Endothelial cell of hepatic sinusoid (primary cell): Measurements from ENCODE around the gene TRPM1.

ENCODE experiments used
- in situ Hi-C: cut with HindIII; loops from 2 replicates; pipeline ENCODE4 v1.10.0; 2017; ENCODE audit warnings: low sequenced_read_pairs

TRPM1 gene

DNA sequence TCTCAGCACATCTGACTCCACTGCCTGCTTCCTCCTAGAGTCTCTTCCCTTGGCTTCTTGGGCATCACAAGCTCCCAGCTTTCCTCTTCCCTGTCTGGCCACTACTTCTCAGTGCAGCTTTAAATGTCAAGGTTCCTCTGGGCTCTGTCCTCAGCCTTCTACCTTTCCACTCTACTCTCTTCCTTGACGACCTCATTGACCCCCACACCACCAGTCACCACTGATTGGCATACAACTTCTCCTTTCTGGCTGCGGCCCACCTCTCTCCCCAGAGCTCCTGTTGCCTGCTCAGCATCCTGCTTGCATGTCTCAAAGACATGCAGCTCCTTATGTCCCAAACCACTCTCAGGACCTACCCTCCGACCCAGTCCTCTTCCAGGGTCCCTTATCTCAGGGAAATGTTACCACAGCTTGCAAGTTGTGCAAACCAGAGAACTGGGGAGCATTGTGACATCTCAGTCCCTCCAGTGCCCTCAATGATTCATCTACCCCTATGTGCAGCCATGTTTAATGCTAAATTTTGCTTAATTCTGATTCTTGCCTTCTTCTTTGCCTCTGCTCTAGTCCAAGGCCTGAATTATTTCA is 49.9 kb downstream of the TRPM1 start:
- in situ Hi-C loops: no loop called here

DNA sequence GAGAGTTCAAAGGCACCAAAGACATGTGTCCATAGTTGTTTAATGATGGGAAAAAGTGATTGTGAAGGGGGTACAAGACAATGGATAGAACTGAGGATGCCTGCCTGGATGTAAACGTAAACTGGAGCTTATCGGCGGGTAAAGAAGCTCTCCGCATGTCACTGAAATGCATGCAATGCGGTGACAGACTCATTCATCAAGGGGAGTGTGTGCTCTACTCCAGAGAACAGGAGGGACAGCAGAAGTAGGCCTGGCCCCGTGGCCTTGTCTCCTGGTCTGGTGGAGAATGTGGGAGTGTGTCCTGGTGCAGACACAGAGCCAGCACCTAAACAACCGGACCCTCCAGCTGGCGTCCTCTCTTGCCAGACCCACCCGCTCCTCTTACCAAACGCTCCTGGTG is 50.6 kb downstream of the TRPM1 start:
- in situ Hi-C loops: no loop called here

DNA sequence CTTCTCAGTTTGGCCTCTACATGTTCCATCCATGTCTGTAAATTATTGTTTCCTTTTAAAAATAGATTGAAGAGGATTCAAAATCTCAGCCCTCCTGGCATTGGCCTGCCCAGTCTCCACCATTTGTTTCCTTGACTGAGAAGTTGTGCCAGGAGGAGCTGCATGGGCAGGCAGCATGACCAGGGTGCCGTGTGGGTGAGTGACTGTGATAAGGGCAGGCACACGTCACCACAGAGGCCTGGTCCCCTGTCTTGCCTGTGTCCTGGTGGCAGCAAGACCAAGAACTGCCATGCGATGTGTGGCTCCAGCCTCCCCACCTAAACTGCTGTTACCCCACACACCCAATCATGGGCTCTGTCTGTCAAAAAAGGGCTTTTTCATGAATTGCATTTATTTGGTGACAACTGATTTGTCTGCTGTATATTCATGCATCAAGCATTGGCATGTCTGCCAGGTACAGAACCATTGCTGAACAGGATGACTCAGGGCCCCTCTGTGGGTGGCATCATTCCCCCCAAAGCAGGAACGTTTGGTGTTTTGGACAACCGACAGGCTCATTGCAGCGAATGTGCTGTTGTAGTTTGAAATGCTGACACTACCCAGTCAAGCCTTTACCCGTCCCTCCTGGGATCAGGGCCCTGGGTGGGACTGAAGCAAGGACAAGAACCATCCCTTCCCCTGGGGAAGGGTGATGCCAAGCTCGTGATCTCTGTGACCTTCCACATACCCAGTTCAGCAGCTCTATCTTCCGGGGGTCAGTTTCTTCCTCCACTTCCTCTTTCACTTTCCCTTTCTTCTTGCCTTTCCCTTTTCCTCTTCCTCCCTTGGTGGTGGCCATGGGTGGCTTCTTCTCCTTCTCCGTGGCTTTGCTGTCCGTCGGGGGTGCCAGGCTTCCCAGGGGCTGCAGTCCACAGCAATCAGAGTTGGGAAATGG is 51.6 kb downstream of the TRPM1 start:
- in situ Hi-C loops: no loop called here

DNA sequence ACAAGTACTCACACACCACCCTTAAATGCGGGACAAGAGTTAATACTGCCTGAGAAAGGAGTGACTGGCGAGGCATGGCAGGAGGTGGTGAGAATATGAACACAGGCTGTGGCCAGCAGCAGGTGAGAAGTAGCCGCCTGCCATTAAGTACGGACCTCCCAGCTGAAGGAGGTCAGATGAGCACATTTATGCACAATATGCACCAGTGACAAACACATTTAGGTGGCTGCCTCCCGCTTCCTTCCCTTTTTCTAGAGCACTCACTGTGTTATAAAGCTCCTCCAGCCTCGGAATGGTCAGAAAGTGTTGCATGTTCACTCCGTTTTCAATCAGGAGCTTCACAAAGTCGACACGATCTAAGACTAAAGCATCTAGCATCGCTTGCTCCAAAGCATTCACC is 52.4 kb downstream of the TRPM1 start:
- in situ Hi-C loops: no loop called here

DNA sequence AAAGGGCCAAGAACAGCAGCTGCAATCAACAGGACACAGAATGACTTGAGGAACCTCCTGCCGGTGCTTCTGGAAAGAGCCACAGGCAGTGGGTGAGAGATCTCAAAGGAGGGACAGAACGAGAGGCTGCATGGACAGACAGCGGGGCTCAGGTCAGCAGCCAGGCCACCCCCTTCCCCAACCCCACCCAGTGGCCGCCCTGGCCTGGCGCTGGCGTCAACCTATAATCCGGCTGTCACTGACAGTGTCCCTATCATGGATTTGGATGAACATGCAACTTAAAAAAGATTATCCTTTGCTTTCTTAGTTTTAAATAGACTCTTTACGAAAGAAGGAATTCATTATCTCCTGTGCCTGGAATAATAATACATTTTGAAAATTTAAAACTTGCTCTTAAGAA is 54.1 kb downstream of the TRPM1 start:
- in situ Hi-C loops: no loop called here

DNA sequence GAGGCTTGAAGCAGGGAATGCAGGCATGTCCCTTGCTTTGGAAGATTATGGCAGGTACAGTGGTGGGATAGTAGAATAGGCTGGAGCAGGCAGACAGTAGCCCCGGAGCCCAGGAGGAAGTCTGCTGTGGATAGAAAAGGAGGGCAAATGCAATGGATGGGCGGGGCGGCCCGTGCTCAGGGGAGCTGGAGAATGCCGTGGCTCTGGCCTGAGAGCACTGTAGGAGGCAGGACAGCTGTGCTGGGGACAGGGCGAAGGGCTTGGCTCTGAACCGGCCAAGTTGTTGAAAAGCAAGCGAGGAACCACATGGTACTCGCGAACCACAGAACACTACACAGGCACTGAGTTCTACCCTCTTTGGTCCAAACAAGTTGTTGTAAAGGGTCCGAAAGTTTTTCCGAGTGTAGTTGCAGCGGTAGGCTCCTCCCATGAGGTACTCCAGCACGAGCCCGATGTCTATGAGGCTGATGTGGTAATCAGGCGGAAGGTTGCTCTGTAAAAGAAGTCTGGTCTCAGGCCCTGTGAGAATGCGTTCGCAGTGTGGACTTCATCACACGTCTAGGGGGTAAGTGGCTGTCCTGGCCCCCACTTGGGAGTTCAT is 54.7 kb downstream of the TRPM1 start:
- in situ Hi-C loops: no loop called here

DNA sequence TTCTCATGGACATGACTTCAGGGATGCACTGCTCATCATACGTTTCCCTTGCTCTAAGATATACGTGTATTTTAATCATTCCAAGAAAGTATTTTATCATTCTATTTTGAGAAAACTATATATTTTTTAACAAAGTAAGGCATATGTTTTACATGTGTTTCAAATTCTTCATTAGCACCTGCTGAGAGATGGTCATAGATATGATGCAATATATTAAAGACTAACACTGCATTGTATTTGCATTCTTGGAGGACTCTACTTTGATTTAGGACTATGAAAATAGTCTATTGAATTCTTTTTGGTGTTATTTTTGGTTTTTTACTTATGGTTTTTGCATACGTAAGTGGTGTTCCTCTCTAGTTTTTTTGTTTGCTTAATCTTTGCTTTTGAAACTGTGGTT is 55.9 kb downstream of the TRPM1 start:
- in situ Hi-C loops: no loop called here

DNA sequence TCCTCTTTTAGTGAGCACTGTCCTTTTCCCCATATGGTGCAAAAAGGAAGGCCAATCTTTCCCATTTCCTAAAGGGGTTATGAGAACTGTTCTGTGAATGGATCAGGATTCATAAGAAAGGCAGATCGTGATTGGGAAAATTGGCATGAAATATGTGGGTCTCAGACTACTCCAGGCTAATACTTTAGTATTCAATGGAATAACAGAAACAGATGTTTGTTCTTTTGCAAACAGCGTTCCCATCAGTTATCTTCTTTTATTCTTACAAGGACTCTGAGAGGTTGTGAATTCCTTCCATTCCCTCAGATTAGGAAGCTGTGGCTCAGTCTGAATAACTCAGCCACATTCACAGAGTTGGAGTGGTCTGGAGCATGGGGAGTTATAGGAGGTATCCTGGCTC is 58.8 kb downstream of the TRPM1 start:
- in situ Hi-C loops: no loop called here

DNA sequence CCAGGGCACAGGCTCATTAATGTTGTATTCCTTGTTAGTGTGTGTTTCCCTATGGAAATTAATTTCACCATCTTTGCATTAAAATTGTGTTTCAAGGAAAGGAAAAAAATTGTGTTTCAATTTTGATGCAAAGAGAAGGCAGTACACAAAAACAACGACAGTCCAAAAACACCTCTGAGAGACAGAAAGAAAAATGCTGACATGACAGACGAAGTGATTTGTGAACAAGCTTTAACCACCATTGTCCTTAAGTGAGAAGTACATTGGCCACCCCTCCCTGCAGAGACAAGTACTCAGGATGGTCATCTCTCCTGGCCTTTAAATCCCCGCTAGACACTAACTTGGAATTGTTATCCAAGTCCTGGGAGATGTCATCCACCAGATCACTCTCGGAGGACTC is 59.9 kb downstream of the TRPM1 start:
- in situ Hi-C loops: no loop called here

DNA sequence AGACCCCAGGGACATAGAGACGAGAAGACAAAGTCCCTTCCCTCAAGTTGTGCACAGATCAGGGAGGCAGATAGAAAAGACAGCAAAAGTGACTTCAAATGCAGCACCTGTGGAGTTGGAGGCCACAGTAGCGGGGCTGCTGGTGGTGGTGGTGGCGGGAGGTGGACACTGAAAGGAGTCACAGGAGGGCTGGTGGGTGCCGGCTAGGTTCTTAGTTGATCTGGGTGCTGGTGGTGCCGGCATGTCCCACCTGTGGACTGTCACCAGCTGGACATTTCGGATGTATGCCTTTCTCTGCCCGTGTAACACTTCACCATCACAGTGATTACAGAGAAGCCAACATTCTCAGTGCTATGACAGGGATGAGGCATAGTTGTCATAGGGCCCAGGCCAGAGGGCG is 60.9 kb downstream of the TRPM1 start:
- in situ Hi-C loops: no loop called here

DNA sequence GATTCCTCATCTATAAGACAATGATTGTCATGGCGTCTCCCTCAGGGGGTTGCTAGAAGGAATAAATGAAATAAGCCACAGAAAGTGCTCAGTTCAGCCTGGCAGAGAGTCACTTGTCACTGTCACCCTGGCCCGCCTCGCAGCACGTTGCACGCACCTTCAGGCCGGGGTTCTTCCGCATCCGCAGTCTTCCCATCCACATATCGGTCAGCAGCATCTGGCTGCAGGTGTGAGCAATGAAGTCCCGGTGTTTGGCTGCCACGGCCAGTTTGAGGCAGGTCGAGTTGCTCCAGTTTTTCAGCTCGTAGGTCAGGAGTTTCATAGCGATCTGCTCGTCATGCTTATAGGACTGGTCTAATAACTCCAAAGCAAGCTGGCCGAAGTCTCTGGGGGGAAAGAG is 61.6 kb downstream of the TRPM1 start:
- in situ Hi-C loops: no loop called here

DNA sequence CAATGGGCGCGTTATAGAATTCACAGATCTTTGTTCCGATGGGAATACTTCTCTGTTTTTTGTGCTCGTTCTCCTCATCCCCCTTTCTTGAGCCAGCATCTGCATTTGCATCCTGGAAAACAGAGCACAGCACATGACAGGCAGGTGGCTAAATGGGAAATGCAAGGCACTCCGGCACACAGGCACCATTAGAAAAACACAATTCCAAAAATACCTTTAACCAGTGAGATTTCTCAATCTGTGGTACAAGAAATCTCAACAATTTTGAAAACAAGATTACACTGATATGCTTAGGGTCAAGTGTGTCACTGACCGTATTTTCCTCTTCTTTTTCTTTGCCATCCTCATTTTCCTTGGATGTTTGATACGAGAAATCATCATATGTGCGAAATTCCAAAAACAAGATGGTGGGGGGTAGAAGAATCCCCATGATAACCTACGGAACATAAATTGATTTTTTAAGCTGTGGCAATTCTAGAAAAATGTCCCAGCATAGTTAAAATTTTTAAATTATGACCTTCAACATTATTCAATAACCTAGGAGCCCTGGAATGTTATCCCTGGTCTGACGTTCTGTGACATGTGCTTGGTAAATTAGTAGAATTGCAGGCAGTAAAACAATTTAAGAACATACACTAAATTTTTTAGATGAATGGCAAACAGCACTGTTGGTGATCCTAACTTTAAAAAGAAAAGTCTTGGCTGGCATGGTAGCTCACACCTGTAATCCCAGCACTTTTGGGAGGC is 63.6 kb downstream of the TRPM1 start:
- in situ Hi-C loops: no loop called here

DNA sequence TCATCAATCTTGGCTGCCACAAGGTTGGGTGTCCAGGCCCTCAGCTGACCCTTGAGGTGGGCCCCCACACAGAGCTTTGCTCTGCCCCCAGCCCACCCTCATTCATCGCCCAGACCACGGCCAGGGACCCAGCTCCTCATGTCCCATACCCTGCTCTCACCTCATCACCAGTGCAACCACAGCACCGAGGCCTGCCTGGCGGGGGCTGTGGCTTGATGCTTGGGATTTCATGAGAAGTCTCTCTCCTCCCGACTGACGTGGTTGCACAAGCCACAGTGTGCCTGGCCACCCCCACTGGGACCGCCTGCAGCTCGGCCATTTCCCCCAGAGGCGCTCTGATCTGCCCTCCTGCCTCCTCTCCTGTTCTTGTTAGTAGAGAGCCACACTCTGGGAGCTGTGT is 64.7 kb downstream of the TRPM1 start:
- in situ Hi-C loops: no loop called here

DNA sequence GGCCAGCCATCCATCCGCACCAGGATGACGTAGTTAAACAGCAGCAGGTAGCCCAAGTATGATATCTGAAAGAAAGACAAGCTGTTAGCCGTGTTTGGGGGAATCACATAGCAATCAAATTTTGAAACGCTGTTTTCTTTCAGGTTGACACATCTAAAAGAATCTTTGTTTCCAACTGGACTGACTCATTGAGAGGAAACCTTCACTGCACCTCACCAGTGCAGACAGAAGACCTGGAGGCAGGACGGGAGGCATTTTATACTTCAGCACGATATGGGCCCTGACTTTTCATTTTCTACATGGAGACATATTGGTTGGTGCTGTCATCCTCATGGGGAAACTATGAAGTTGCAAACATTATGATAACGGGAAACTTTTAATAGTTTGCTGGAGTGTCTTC is 65.9 kb downstream of the TRPM1 start:
- in situ Hi-C loops: no loop called here

DNA sequence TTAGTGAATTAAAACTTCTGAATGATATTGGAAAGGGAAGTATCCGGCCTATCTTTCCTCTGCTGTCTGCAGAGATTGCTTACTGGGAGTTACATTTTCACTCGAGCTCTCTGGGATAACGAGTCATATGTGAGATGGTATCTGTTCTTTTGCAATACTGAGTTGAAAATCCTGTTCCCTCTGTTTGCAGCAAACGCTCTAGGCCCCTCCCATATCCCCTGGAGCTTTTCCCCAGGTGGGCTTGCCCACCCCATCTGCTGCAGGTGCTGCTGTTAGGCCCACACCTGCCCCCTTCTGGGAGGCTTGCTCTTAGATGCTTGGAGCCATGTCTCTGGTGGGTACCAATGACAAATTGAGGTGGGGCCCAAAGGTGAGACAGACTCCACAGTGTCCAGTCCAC is 67.4 kb downstream of the TRPM1 start:
- in situ Hi-C loops: no loop called here

DNA sequence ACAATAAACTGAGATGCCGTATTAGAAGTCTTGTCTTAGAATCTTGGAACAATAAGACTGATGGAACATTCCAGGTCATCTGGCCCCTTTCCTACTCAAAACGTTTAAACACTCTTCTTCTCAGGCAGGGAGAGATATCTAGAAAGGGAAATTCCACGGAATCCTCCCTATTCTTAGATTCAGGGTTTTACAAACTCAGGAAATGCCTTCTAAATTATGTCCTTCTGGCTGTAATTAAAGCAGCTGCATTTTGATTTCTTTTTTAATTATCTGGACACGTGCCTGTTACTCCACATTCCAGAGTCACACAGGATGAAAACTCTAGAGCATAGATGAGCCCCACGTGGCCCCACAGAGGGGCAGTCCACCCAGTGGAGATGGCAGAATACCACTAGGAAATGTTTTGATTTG is 68.6 kb downstream of the TRPM1 start:
- in situ Hi-C loops: no loop called here

DNA sequence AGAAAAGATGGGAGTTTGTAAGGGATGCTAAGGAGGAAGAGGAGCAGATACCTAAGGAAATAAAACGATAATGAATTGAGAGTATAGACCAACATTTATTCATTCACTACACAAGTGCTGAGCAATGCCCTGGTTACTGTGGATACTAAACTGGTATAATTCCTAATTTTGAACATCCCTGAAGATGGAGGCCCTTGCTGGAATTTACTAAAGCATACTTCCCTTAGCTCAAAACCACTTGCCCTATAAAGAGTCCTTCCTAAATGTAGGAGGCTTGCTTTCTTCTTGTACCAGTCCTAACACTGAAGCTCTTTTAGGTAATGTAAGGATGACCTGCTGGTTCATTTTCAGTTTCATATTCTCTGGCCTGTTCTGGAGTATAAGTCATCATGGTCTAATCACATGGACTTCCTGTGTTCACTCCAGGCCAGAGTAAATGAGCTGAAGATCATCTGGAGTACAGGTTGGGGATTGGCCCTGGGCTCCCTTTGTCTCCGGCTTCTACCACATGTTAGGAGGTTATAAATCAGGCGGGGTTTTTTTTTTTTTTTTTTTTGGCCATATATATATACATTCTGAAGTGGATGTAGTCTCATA is 70.0 kb downstream of the TRPM1 start:
- in situ Hi-C loops: no loop called here

DNA sequence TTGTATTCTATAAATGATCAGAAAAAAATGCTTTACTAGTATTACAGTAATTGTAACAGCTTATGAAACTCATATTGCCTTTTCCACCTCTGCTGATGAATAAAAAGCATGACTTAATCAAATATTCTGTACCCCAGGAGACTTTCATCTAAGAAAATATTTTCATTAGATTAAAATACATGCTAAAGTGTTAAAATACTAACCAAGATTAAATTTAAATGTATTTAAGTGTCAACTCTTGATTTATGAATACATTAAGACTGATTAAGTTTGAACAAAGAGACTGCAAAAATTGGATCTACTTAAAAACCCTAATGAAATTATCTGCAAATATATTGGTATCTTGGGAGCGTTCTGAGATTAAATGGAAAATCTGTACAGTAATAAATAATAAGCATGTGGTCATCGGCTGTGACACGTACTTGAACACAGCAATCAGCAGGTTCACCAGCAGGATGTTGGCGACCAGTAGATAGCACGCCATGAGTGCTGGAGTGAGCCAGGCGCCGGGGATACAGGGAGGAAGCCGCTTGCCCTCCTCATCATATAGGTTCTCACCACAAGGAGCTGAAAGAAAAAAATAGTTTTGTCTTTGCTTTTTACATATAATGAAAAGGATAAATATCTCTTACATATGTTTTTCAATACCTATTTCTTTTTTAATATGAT is 73.5 kb downstream of the TRPM1 start:
- in situ Hi-C loops: no loop called here

DNA sequence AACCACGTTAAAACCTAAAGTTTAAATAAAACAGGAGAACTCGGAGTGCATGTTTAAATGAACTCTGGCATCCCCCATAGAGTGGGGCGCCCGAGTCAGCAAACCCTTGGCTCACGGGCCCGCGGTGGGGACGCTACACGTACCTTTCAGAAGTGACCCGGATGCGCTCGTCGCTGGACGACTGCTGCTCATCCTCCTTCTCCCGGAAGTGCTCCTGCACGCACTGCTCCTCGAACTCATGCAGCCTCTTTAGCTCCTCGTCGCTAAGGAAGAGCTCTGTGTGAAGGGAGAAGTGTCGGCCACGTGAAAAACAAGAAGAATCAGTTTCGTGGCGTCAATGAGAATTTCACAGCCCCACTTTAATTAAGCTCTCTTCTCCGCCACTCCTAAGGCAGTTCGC is 75.5 kb downstream of the TRPM1 start:
- in situ Hi-C loops: no loop called here

DNA sequence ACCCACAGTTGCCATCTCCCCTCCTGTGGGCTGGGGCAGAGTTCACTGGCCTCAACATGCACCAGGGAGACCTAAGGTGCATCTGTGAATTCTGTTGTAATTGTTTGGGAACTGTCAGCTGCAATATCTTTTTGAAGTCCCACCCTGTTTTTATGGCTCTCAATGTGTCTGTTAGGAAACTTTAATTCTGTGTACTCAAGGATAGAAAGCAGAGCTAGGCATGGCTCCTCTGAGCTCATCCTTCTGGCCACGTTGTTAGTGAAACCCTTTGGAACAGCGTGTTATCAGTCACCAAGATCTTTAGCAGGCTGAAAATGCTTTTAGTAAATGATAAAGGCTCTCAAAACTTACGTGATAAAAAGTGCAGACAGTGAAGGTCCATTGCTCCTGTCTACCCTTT is 76.5 kb downstream of the TRPM1 start:
- in situ Hi-C loops: loop anchor here (5.0 kb wide), 1 partner anchor 87 kb away; no protein-coding TSS in a partner anchor
